ENCODE data around the gene HTRA3.

Gene HTRA3

DNA sequence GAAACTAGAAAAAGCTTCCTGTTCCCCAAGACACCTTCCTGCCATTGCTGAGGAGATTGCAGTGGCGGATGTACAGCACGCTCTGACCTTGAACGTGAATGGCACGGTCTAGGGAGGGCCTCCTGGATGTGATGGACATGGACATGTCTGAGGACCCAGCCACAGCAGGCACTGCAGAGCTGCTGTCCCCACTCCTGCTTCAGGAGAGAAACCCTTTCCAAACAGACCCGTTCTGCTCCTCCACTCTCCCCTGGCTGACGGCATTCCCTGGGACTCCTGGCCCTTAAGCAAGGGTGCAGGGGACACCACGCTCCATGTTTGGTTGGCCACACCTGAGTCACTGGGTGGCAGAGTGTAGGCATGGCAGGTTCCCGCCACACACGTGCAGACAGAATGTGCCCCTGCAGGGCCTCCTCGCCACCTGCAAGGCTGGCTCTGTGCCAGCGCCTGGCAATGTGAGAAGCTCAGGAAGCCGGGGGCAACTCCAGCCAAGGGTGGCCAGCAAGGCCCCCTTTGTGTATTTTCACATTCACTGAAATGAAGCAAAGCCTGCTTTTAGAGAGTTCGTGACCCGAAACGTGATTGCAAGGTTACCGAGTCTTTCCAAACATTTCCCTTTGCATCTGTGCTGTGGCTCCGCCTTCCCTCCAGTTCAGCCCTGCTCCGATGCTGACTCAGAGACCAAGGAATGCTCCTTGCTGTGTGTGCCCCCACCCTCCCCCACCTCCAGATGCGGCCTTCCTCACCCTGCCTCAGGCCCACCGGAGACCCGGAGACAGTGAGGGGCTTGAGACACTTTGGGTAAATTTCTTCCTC is 46.1 kb downstream of the HTRA3 start:
- DNase-seq: peak; percentile 85

DNA sequence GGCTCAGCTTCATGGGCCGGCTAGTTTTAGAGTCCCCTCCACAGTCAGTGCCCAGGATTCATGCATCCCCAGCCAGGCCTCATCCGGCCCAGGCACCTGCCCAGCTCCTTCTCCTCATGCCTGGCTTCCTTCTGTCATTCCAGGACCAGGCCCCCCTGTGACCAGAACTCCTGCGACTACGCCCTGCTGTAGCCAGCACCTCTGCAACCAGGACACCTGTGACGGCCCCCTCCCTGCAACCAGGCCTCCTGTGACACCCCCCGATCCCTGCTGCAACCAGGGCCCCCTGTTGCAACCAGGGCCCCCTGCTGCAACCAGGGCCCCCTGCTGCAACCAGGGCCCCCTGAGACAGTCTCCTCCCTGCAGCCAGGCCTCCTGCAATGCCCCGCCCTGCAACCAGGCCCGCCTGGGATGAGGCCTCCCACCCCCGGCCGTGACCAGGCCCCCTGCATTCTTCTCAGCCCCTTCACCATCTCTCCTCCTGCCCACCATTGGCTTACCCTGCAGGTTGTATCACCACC is 46.8 kb downstream of the HTRA3 start:
- DNase-seq: no peak

DNA sequence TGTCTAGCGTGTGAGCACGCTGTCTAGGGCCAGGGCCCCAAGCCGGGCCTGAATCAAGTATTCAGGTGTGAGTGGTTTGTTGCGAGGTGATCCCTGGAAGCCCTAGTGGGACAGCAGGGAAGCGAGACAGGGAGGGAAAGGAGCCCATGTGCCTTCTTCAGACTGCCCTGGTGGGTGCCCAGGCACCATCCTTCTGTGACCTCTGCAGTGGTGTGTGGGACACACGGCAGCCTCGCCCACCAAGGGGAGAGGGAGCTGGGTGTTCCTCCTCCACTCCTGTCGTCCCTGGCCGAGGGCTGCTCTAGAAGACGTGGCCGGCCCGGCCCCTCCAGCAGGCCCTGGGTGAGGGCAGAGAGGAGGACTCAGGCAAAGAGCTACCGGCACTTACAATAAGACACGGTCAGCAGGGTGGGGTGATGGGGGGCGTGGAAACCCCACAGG is 47.4 kb downstream of the HTRA3 start:
- DNase-seq: no peak

DNA sequence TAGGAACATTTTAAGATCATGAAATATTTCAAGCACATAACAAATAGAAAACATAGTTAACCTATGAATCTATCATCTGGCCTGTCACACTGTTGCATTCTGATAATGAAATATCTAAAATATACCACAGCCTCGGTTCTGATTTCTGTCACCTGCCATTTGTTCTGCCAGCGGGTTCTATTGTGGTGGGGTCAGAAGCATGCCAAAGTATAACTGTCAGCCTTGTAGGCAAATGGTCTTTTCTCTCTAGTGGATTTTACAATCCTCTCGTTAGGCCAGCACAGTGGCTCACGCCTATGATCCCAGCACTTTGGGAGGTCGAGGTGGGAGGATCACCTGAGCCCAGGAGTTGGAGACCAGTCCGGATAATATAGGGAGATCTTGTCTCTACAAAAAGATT is 47.9 kb downstream of the HTRA3 start:
- no peak for DNase-seq

DNA sequence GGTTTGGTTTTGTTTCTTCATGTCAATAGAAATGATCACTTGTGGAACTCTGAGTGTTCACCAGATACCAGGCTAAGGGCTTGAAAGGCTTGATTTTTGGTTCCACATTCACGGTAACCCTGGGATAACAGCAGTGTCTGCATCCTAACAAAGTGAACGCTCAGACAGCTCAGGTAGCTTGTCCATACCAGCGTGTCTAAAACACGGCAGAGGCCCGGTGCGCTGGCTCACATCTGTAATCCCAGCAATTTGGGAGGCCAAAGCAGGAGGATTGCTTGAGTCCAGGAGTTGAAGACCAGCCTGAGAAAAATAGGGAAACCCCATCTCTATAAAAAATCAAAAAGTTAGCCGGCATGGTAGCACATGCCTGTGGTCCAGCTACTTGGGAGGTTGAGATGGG is 49.0 kb downstream of the HTRA3 start:
- DNase-seq: no peak

DNA sequence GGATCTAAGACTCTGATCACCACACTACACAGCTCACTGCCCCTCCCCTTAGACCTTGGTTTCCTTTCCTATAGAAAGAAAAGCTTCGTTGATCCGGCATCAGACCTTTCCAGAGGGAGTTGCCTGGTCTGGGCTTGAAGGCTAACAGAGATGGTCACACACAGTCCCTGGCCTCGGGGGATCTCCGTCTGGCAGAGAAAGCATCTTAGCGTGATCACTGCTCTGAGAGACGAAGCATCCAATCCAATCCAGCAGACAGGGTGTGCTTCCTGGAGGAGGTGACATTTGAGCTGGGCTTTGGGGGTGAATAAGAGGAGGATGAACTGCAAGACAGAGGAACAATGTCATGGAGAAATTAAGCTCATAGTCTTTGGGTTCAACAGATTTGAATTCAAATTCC is 49.5 kb downstream of the HTRA3 start:
- DNase-seq: no peak

DNA sequence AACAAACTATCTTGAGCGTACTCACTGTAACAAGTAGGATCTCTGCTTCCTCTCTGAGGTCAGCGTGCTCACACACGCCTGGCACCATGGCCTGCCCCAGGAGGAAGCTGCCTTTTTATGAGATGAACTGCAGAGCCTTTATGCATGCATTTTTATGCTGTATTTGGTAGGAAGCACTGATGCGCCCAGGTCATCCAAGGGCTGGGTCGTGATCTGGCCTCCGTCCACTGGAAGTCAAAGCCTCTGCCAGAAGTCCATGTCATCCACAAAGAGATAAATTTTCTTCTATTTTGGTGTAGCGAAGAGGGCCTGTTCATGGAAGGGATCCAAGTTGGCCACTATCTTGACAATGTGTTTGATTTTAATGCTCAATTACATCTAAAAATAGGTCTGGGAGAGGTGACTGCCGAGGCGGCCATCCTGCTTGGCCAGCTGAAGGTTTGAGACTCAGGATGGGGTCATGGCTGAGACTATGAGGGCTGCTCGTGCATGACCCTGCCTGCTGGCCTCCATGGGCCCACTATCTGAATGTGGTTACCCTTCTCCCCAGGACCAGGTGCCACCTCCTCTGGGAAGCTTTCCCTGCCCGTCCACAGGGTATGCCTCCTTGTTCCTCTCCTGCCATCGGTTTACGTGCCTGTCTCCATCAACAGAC is 50.3 kb downstream of the HTRA3 start:
- DNase-seq: no peak

DNA sequence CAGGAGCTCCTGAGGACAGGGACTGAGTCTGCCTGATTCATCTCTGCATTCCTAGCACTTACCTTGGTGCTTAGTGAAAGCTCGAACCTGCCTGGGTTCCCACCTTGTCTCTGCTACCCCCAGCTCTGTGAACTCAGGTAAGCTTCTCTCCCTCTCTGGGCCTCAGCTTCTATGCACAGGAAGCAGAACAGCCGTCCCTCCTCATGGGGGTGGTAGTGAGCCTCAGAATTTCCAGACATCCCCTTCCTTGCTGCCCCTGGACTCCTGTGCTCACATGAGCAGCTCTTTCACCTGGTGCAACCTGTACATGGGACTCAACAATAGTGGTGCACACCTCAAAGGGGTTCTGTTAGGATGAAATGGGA is 50.8 kb downstream of the HTRA3 start:
- DNase-seq: no peak

DNA sequence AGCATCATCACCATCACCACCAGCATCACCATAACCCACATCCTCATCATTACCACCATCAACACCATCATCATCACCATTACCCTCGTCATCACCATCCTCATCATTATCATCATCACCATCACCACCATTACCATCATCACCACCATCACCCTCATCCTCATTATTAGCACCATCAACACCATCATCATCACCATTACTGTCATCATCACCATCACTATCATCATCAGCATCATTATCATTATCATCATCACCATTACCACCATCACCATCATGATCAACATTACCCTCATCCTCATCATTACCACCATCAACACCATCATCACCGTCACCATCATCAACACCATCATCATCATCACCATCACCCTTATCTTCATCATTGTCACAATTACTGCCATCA is 51.7 kb downstream of the HTRA3 start:
- no peak for DNase-seq

DNA sequence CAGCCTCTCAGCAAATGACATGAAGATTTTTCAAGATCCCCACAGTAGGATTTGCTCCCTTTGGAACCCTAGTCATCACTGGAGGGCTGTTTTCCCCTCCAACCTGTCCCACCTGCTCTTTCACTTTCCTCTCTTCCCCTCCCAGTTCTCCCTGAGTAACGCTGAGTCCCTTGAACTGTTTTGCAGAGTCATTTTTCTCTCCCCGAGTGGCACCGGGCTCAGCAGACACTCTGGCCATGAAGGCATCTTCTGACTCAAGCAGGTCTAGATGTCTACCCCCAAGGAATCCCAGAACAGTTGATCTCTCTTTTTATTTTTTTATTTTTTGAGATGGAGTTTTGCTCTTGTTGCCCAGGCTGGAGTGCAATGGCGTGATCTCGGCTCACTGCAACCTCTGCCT is 52.2 kb downstream of the HTRA3 start:
- no peak for DNase-seq

DNA sequence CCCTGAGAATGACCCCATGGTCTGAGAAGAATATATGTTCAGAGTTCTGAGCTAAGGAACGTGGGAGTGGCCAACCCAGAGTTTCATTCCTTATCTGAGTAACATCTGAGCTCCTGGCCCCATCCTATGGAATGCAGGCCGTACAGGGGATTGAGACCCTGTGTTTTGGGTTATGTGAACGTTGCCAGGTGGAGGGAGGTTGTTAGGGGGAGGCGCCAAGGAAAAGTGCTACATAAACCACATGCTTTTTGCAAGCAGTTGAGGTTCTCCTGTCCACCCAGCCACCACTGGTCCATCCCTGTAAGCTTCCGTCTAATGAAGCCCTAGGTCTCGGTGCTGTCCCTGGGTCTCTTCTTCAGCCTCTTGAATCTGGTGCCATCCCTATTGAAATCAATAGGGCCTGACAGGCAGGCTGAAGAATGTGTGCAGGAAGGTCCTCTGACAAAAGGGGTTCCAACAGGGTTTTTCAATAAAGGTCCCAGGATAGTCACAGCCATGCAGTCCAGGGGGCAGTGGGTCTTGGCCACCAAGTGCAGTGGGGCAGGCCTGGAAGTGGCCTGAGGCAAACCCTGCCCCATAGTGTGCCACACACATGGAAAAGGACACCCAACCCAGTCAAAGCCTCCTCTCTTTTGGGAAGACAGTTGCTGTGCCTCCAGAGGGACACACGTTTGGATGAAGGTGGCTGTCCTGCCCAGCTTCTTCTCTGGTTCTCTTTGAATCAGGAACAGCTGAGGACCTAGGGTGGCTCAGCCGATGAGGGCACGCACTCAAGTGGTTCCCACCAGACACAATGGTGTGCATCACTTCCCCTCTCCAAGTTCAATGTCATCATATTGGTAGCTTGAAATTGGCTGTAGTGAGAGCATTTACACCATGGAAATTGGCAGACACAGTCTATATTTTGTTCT is 53.5 kb downstream of the HTRA3 start:
- no peak for DNase-seq

DNA sequence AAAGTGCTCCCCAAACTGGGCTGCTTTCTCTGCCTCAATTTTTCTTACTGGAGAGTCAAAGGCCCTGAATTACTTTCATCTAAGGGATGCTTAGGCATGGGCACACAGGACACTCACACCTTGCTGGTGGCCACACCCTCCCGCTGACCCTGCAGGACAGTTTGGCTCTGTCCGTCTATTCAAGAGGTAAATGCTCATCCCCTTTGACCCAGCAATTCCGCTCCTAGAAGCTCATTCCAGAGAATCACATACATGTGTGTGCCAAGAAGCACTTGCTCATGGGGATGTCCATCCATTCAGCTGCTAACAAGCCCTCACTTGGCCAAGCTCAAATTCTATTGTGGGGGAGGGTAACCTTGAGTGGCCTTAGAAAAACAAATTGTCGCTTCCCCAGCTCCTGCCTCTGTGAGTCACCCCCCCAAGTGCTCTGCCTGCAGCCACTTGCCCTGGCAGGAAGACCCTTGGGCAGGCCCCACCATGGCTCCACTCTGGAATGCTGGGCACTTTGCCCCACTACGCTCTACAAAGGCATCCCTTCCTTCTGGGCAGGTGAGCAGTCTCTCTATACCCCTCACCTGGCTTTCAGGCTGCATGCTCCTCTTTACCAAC is 54.5 kb downstream of the HTRA3 start:
- no peak for DNase-seq

DNA sequence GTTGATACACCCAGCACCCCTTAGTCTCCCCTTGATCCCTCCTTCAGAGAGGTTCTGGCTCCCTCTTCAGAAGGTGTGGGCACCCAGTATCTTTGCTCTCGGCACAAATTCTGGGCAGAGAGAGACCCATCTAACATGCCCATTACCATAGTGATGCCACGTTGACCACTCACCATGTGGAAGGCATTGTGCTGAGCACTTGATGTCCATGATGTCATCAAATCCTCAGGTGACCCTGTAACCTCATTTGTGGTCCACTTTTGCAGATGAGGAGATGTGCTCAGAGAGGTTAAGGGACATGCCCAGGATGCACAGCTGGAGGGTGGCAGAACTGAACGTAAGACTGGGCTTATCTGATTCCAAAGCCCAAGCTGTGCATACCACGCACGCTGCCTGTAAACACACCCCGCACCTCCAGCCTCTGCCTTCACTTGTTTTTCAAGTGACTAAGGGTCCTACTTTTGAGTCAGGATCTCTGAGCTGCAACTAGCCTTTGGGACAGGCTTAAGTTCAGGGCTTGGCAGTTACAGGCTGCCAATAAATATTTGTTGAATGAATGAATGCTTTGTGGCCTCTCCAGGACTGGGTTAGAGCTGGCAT is 55.2 kb downstream of the HTRA3 start:
- DNase-seq: no peak

DNA sequence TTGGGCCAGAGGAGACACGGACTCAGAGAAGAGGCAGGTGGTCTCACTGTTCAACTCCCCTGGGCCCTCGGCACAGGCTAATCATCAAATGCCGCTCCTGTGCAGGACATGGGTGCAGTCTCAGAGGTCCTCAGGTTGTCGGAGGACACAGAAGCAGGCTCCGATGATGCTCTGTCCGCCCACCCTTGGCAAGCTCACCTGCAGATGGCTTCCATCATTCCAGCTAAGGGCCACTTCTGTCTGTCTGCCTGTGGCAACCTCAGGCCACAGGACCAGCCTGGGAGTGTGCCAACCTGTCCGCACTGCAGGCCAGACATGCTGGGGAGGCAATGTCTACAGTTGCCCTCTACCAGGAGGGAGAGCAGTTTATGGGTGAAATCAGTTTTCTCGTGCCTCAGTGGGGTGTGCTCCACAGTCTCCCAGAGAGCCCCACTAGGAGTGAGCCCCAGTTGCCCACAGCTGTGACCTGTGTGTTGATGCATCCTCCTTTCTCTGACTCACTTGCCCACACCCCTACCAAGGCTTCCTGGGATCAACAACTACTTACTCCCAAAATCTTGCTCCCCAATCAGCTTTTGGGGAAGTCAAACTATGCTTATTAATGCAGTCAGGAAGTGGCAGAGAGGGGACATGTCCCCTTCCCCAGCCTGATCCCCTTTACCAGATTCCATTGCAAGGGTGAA is 55.9 kb downstream of the HTRA3 start:
- no peak for DNase-seq

DNA sequence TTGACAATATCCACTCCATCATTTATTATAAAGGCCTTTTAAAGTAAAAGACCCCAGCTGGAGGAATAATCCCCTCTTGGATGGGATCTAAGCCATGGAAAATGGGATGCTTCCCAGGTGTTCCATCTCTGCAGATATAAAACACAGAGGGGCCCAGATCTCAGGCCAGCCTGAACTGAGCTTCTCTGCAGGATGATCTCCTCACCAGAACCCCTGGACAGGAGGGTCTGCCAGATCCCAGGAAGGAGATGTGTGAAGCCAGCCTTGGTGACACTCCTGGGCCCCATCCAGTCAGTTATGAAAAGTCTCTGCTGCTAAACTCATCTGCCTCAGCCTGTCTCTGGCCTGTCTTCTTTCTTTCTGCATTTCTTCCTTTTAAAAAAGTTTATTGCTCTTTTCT is 56.7 kb downstream of the HTRA3 start:
- DNase-seq: no peak

DNA sequence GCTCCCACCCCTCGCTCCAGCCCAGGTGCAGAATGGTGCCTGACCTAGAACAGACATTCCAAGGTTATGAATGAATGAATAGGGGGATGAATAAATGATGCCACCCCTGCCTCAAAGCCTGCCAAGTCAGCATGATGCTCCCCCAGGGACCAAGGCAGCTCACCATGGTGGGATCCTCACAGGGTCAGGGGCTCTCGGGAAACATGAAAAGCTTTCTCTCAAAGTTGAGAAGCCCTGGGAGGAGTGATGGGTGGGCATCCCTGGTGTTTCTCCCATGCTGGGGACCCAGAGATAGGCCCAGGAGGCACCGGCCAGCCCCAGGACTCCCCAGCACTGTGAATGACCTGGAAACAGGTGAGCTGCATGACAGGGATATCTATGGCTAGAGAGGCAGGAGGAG is 58.9 kb downstream of the HTRA3 start:
- no peak for DNase-seq

DNA sequence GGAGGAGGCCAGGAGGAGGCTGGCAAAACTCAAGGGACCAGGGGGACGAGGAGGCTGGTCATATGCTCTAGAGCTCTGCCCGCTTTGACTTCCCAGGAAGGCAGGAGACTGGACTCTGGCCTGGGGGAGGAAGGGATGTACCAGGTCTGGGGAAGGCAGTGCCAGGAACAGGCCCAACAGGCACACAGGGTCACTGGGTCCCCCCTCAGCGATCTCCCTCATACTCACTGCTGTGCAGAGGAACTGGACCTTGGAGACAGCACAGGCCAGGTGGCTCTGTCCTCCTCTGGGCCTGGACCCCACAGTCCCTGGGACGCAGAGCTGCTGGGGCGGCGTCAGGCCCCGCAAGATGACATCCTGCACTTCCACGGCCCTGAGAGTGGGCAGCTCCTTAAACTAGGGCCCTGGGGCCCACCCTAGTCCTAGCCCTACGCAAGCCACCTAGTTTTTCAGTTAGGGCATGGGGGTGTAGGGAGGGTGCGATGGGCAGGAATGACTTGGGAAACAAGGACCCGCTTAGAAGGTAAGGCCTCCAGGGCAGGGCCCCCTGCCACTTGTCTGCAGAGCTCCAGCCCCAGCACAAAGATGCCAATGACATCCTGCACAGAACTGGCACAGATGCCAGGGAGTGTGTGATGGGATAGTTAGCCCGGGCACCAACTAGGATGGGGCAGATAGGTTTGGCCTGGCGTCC is 59.5 kb downstream of the HTRA3 start:
- no peak for DNase-seq

DNA sequence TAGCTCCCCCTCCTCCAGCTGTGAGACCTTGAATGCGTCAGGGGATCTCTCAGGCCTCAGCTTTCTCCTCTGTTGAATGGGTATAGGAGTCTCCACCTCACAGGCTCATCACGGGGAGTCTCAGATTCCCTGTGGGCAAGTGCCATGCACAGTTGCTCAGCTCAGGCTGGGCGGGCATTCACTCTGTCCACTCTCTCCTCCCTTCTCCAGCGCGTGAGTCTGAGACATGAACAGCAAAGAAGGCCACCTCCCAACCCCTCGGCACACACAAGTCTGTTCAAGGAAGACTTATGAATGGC is 60.0 kb downstream of the HTRA3 start:
- no peak for DNase-seq

DNA sequence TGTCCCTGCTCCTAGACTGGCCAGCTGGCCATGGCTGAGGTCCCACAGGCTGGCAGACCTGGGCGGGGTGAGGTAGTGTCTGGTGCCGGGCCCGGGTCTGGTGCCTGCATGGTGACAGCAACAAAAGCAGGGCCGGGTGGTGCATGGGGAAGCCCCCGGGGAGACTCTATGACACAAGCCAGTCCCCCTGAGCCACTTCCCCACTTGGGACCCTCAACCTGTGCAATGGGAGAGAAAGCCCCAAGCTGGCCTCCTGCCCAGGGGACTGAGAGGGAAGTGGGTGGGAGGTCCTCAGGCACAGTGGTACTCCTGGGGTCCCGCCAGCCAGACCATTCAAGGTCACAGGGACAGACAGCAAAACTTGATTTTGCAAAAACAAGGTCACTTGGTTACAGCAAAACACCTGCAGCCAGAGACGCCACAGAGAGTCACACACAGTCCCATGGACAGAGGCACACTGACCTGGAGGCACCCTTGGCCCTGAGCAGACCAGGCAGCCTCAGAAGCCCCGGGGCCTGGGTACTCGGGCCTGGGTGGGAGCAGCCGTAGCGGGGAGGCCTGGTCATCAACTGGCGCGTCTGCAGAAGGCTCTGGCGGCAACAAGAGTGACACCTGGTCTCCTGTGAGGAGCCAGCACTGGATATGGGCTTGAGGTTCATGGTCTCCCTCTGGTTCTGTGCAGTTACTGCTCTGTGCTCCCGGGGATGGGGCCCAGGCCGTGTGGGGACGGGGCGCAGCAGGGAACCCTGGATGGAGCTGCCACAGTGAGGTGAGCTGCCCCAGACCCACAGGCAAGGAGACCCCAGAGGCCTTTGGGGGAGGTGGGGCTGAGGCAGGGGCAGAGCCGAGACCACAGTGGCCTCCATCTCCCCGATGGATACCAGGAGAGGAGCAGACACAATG is 60.6 kb downstream of the HTRA3 start:
- DNase-seq: no peak

DNA sequence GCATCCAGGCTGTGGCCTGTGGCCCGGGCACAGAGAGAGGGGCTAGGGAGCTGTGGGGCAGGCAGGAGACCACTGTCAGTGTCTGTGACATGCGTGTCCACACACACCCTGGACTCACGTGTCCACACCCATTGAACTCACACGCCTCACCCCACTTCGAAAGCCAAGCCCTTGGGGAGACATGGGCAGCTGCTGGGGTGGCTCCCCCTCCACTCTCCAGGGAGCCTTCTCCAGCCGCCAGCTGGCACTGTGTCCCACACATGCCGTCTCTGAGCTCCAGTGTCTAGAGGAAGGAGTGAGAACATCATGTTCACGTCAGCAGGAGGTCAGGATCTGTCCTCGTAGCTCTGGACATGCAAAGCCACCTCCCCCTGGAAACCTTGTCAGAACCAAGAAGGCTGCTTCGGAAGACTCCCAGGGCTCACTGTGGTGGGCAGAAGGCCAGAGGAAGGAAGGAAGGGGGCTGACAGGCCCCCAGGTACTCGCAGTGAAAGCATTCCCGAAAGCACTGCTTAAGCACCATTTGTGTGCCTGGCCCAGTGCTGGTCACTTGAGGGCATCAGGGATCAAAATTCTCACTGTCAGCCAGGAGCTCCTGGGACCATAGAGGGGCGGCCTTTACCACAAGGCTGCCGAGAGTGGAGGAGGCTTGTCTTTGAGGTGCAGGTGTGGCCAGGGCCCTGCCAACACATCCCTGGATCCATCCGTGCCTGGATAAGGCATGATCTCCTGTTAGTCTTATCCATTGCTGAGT is 61.4 kb downstream of the HTRA3 start:
- no peak for DNase-seq
